Neural cell (in vitro differentiated cells): ENCODE data around the gene CAMK2A.

Experiments used
- CTCF ChIP-seq: fragments of 450-650 bp; IDR thresholded peaks from 2 replicates; pipeline ENCODE4 v1.5.1; 2014; ENCODE audit warnings: antibody characterized with exemption, mild to moderate bottlenecking, moderate library complexity; ENCODE audit not compliant: poor library complexity, severe bottlenecking
- POLR2AphosphoS5 ChIP-seq: IDR thresholded peaks from 2 replicates; pipeline ENCODE4 v1.6.1; 2012
- RAD21 ChIP-seq: fragments of 450-650 bp; conservative IDR thresholded peaks from 2 replicates; pipeline ENCODE4 v1.6.1; 2014; ENCODE audit warnings: antibody characterized with exemption, mild to moderate bottlenecking, moderate library complexity
- TAF1 ChIP-seq: IDR thresholded peaks from 2 replicates; pipeline ENCODE4 v1.6.1; 2012; ENCODE audit warnings: low read depth

- TF ChIP-seq CTCF (no peak), TAF1 (no peak), RAD21 (no peak), POLR2AphosphoS5 (no peak)
Measured at GRCh38 chr5:150283904-150284303, 5.7 kb downstream of the CAMK2A start.
